Loucy (cell line): Measurements from ENCODE around the gene ARHGAP42.

Source experiments
- CTCF ChIP-seq: fragments of 200-600 bp; sonication (generic); conservative IDR thresholded peaks from 2 replicates; pipeline ENCODE4 v1.5.1; 2014; ENCODE audit warnings: mild to moderate bottlenecking, antibody characterized with exemption, low read length
- EZH2phosphoT487 ChIP-seq: fragments of 200-600 bp; IDR thresholded peaks from 2 replicates; pipeline ENCODE4 v1.6.1; 2018; ENCODE audit warnings: antibody characterized with exemption, mild to moderate bottlenecking, moderate library complexity, borderline replicate concordance

GRCh38 chr11:101028644-101029043 lies 341.6 kb downstream of the ARHGAP42 start:
- TF ChIP-seq CTCF (no peak), EZH2phosphoT487 (no peak)
